ENCODE results near the gene SPDYE6.
"Not testable (repeated sequence)": the region's sequence is repeated elsewhere in the genome, so short reads cannot be mapped to it uniquely, and the experiment has no call there.

SPDYE6 gene

DNA sequence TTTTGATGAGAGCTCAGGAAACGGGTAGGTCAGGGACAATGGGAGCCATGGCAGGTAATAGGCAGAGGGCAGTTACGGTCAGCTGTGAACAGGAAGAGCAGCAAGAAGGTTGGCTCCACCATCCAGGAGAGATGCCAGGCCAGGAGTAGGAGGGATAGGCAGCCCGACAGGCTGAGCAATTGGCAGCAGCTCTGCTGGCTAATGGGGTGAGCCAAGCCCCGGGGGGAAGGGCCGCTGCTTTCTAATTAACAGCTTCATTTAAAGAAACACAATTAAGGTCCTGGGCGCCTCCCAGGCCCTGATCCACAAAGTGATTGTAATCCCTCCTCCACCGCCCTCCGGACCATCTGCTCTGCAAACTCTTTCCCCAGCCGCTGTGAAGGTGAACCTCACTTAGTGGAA lies 45.8 kb downstream of the SPDYE6 start:
- H3K36me3 ChIP-seq (ENCODE audit: insufficient read depth, low read length) = no peaks in the 10 kb centered on the region

GRCh38 chr7:102306916-102307677 lies 49.1 kb downstream of the SPDYE6 start:
- no peaks in the 10 kb centered on the region for H3K36me3 ChIP-seq (ENCODE audit: insufficient read depth, low read length)
- peak overlapping the region; percentile 62 for H3K9ac ChIP-seq (ENCODE audit: low read depth, low read length)
- H3K4me3 ChIP-seq (ENCODE audit: low read length) = peak overlapping the region; percentile 55

More for the DNA sequence above, 45.8 kb downstream of the SPDYE6 start:
- no peak overlapping the region for H3K4me2 ChIP-seq (ENCODE audit: low read length)
- no peak overlapping the region for H3K4me3 ChIP-seq (ENCODE audit: low read length)
- H3K4me1 ChIP-seq (ENCODE audit: control insufficient read depth, insufficient read depth, low read length) = peaks cover 16% of the 10 kb centered on the region
- no peaks in the 10 kb centered on the region for H3K27me3 ChIP-seq (ENCODE audit: control insufficient read depth, insufficient read depth, low read length)
- no peak overlapping the region for H3K9ac ChIP-seq (ENCODE audit: low read depth, low read length)
- no peaks in the 10 kb centered on the region for H3K9me3 ChIP-seq (replicated peaks; ENCODE audit: low read length)

DNA sequence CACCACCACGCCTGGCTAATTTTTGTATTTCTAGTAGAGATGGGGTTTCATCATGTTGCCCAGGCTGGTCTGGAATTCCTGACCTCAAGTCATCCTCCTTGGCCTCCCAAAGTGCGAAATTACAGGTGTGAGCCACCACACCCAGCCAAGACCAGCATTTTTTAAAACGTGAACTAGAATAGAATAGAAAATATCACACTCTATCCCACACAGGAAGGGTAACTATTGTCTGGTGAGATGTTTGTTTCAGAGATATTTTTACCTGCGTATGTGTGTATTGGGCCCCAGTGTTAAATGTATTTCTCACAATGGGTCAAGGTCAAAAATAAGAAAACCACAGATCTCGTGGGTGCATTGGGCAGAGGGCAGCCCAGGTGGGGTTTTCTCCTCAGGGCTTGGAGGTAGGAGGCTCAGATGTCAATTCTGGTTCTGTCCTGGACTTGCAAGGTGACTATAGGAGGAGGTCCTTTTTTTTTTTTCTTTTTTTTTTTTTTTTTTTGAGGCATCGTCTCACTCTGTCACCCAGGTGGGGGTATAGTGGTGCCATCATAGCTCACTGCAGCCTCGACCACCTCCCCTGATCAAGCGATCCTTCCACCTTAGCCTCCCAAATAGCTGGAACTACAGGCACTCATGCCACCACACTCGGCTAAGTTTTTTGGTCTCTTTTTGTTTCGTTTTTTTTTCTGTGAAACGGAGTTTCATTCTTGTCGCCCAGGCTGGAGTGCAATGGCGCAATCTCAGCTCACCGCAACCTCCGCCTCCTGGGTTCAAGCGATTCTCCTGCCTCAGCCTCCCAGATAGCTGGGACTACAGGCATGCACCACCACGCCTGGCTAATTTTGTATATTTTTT lies 50.6 kb downstream of the SPDYE6 start:
- H3K4me1 ChIP-seq (ENCODE audit: control insufficient read depth, insufficient read depth, low read length) = peaks cover 37% of the 10 kb centered on the region
- H3K9ac ChIP-seq (ENCODE audit: low read depth, low read length) = no peak overlapping the region
- H3K4me3 ChIP-seq (ENCODE audit: low read length) = no peak overlapping the region
- no peaks in the 10 kb centered on the region for H3K36me3 ChIP-seq (ENCODE audit: insufficient read depth, low read length)
- H3K4me2 ChIP-seq (ENCODE audit: low read length) = no peak overlapping the region
- H3K27me3 ChIP-seq (ENCODE audit: control insufficient read depth, insufficient read depth, low read length) = no peaks in the 10 kb centered on the region
- H3K9me3 ChIP-seq (replicated peaks; ENCODE audit: low read length) = no peaks in the 10 kb centered on the region

More at GRCh38 chr7:102306916-102307677, 49.1 kb downstream of the SPDYE6 start:
- Histone ChIP-seq H3K9me3 (replicated peaks; ENCODE audit: low read length) (no peaks in the 10 kb centered on the region), H3K4me2 (ENCODE audit: low read length) (peak overlapping the region; percentile 82), H3K27me3 (ENCODE audit: control insufficient read depth, insufficient read depth, low read length) (no peaks in the 10 kb centered on the region), H3K4me1 (ENCODE audit: control insufficient read depth, insufficient read depth, low read length) (peaks cover 37% of the 10 kb centered on the region)

DNA sequence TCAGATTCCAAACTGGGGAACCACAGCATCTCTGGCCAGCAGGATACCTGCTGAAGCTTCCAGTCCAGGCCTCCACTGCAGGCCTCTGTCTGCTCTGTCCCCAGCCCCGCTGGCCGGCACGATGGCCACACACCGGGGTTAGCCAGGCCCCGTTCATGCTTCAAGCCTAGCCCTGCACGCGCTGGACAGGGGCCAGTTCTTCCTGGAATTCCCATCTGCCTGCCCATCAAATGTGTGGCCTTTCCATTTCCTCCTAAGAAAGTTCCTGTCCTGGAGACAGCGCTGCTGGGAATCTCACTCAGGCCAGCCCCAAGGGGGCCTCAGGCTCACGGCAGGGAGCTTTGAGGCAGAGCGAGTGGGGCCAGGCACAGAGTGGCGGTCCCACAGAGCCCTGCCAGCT lies 51.6 kb downstream of the SPDYE6 start:
- Histone ChIP-seq H3K4me1 (ENCODE audit: control insufficient read depth, insufficient read depth, low read length) (peaks cover 37% of the 10 kb centered on the region), H3K27me3 (ENCODE audit: control insufficient read depth, insufficient read depth, low read length) (no peaks in the 10 kb centered on the region)

DNA sequence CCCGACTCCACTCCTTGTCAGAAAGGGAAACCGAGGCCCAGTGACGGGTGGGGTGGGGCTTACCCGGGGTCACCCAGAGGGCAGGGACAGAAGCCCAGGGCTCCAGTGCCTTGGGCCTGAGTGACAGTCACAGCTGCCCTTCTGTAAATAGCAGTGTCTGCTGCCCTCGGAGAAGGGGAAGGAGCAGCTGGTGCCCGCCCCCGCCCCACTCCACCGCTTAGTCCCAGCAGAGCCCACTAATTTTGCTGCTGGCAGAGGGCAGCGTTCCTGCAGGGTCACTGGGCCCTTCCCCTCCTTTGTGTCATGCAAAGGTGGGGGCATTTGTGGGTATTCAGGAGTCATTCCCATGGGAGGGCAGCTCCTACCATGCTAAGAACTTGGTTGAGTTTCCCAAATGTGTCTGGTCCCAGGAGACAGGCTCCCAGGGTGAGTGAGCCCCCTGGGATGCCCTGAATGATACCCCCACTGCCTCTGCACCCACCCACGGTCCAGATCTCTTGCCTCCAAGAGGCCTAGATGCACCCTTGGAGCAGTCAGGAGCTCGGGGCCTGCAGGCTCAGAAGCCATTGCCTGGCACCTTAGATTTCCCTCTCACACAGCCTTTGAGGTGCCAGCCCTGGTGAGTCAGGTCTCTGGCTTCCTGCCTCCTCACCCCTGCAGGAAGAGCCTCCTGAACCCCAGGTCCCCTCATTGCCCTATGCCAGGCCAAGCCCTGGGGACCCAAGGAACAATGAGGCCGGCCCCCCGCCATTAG lies 52.4 kb downstream of the SPDYE6 start:
- Histone ChIP-seq H3K9ac (ENCODE audit: low read depth, low read length) (peak overlapping the region; percentile 40), H3K36me3 (ENCODE audit: insufficient read depth, low read length) (no peaks in the 10 kb centered on the region), H3K4me2 (ENCODE audit: low read length) (peak overlapping the region; percentile 71), H3K4me3 (ENCODE audit: low read length) (peak overlapping the region; percentile 37), H3K4me1 (ENCODE audit: control insufficient read depth, insufficient read depth, low read length) (peaks cover 37% of the 10 kb centered on the region), H3K9me3 (replicated peaks; ENCODE audit: low read length) (no peaks in the 10 kb centered on the region), H3K27me3 (ENCODE audit: control insufficient read depth, insufficient read depth, low read length) (no peaks in the 10 kb centered on the region)

More for the DNA sequence above, 51.6 kb downstream of the SPDYE6 start:
- Histone ChIP-seq H3K9me3 (replicated peaks; ENCODE audit: low read length) (no peaks in the 10 kb centered on the region), H3K4me2 (ENCODE audit: low read length) (no peak overlapping the region), H3K9ac (ENCODE audit: low read depth, low read length) (no peak overlapping the region), H3K36me3 (ENCODE audit: insufficient read depth, low read length) (no peaks in the 10 kb centered on the region), H3K4me3 (ENCODE audit: low read length) (no peak overlapping the region)

GRCh38 chr7:102302025-102302424 lies 54.2 kb downstream of the SPDYE6 start:
- no peak overlapping the region for H3K9ac ChIP-seq (ENCODE audit: low read depth, low read length)
- H3K36me3 ChIP-seq (ENCODE audit: insufficient read depth, low read length) = no peaks in the 10 kb centered on the region
- H3K4me1 ChIP-seq (ENCODE audit: control insufficient read depth, insufficient read depth, low read length) = peaks cover 29% of the 10 kb centered on the region
- H3K4me2 ChIP-seq (ENCODE audit: low read length) = no peak overlapping the region
- H3K4me3 ChIP-seq (ENCODE audit: low read length) = no peak overlapping the region
- no peaks in the 10 kb centered on the region for H3K27me3 ChIP-seq (ENCODE audit: control insufficient read depth, insufficient read depth, low read length)
- H3K9me3 ChIP-seq (replicated peaks; ENCODE audit: low read length) = no peaks in the 10 kb centered on the region

GRCh38 chr7:102301367-102301766 lies 54.9 kb downstream of the SPDYE6 start:
- H3K27me3 ChIP-seq (ENCODE audit: control insufficient read depth, insufficient read depth, low read length); H3K9ac ChIP-seq (ENCODE audit: low read depth, low read length): not testable (repeated sequence)

DNA sequence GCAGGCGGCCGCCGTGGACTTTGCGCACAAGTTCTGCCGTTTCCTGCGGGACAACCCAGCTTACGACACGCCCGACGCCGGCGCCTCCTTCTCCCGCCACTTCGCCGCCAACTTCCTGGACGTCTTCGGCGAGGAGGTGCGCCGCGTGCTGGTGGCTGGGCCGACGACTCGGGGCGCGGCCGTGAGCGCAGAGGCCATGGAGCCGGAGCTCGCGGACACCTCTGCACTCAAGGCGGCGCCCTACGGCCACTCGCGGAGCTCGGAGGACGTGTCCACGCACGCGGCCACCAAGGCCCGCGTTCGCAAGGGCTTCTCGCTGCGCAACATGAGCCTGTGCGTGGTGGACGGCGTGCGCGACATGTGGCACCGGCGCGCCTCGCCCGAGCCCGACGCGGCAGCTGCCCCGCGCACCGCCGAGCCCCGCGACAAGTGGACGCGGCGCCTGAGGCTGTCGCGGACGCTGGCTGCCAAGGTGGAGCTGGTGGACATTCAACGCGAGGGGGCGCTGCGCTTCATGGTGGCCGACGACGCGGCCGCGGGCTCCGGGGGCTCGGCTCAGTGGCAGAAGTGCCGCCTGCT lies 55.5 kb downstream of the SPDYE6 start:
- H3K4me2 ChIP-seq (ENCODE audit: low read length) = no peak overlapping the region
- no peaks in the 10 kb centered on the region for H3K9me3 ChIP-seq (replicated peaks; ENCODE audit: low read length)
- H3K36me3 ChIP-seq (ENCODE audit: insufficient read depth, low read length) = no peaks in the 10 kb centered on the region
- H3K4me3 ChIP-seq (ENCODE audit: low read length) = no peak overlapping the region
- no peaks in the 10 kb centered on the region for H3K27me3 ChIP-seq (ENCODE audit: control insufficient read depth, insufficient read depth, low read length)
- peaks cover 21% of the 10 kb centered on the region for H3K4me1 ChIP-seq (ENCODE audit: control insufficient read depth, insufficient read depth, low read length)
- no peak overlapping the region for H3K9ac ChIP-seq (ENCODE audit: low read depth, low read length)

More at GRCh38 chr7:102301367-102301766, 54.9 kb downstream of the SPDYE6 start:
- peaks cover 22% of the 10 kb centered on the region for H3K4me1 ChIP-seq (ENCODE audit: control insufficient read depth, insufficient read depth, low read length)
- H3K4me2 ChIP-seq (ENCODE audit: low read length); H3K9me3 ChIP-seq (replicated peaks; ENCODE audit: low read length); H3K4me3 ChIP-seq (ENCODE audit: low read length); H3K36me3 ChIP-seq (ENCODE audit: insufficient read depth, low read length): not testable (repeated sequence)

DNA sequence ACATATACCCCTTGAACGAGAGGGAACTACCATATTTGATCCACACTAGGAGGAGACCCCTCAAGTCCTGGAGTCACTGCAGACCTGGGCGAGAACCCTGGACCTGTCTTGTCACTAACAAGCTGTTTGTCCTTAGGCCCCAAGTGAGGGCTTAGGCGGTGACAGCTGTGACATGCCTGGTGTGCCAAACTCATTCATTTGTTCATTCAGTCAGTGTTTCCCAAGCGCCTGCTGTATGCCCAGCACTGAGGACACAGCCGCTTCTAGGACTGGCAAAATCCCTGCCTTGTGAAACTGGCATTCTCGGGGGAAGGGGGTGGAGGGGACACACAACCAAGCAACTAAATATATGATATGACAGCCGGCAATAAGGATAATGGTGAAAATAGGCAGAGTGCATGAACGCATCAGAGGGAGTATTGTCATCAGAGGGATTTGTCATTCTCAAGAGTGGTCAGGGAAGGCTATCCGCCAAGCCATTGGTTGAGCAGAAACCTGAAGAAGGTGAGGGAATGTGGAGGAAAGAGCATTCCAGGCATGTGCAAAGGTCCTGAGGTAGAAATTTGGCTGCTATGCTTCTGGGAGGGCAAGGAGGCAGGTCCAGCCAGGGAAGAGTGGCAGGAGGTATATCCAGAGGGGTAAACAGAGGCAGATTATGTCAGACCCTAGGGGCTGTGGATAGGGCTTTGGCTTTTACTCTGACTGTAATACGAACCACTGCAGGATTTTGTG lies 58.6 kb downstream of the SPDYE6 start:
- H3K9me3 ChIP-seq (replicated peaks; ENCODE audit: low read length) = no peaks in the 10 kb centered on the region
- no peaks in the 10 kb centered on the region for H3K27me3 ChIP-seq (ENCODE audit: control insufficient read depth, insufficient read depth, low read length)
- H3K9ac ChIP-seq (ENCODE audit: low read depth, low read length) = no peak overlapping the region
- H3K4me1 ChIP-seq (ENCODE audit: control insufficient read depth, insufficient read depth, low read length) = no peaks in the 10 kb centered on the region
- no peaks in the 10 kb centered on the region for H3K36me3 ChIP-seq (ENCODE audit: insufficient read depth, low read length)
- no peak overlapping the region for H3K4me2 ChIP-seq (ENCODE audit: low read length)
- H3K4me3 ChIP-seq (ENCODE audit: low read length) = no peak overlapping the region

DNA sequence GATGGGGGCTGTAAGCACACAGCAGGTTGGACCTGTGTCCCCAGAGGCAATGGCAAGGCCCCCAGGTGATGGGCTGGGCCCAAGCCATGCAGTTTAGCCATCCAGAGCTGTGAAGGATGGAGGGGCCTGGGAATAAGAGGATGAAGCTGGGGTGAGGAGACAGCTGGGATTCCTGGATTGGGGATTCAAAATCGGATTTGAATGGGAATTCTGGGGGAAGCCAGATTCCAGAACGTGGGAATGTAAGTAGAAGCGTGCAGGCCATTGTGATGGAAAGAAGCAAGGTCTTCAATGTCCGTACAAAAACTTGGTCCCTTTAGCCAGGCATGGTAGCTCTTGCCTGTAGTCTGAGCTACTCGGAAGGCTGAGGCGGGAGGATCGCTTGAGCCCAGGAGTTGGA lies 59.7 kb downstream of the SPDYE6 start:
- no peaks in the 10 kb centered on the region for H3K36me3 ChIP-seq (ENCODE audit: insufficient read depth, low read length)
- no peak overlapping the region for H3K9ac ChIP-seq (ENCODE audit: low read depth, low read length)
- no peaks in the 10 kb centered on the region for H3K4me1 ChIP-seq (ENCODE audit: control insufficient read depth, insufficient read depth, low read length)
- no peaks in the 10 kb centered on the region for H3K9me3 ChIP-seq (replicated peaks; ENCODE audit: low read length)
- H3K4me2 ChIP-seq (ENCODE audit: low read length) = no peak overlapping the region
- H3K27me3 ChIP-seq (ENCODE audit: control insufficient read depth, insufficient read depth, low read length) = no peaks in the 10 kb centered on the region
- H3K4me3 ChIP-seq (ENCODE audit: low read length) = no peak overlapping the region

Data from skeletal muscle satellite cell (primary cell).